ENCODE data around the gene C18orf63. TPM values are rescaled to one million over a fixed set of nuclear protein-coding genes. Genes with fewer than 3 reads are reported as not detected.
"Not testable (repeated sequence)": the region's sequence is repeated elsewhere in the genome, so short reads cannot be mapped to it uniquely, and the experiment has no call there.

C18orf63 gene
- total RNA-seq, 3 donors from 2014 or later, result not detected

DNA sequence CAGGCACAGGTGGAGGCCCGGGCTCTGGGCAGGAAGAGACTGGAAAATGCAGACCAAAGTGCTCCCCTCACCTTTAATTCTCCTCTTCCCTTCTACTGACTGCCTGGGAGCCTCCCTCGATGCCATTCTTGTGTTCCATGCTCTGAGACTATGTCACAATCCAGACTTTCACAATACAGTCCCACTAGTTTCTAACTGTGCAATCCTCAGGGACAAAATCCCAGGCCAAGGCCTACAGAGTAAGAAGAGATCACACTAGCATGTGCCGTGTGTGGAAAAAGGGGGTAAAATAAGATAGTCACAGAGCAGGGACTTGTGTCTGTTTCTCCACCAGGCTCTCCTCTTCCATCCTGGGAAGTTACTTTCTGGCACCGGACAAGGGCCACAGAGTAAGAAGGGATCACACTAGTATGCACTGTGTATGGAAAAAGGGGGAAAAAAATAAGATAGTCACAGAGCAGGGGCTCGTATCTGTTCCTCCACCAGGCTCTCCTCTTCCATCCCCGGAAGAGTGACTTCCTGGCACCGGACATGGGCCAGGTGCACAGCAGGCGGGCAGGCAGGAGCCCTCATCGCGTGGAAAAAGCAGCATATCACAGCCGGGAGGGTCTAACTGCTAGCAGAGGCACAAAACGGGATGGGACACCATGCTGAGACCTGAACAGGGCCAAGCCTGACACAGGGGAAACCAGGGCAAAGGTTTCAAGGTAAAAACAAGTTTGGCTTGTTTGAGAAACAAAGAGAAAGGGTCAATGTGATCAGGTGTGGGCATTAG lies 33.5 kb upstream of the C18orf63 start:
- peaks cover 5% of the 10 kb centered on the region for H3K36me3 Mint-ChIP-seq (ENCODE audit: insufficient read depth)
- DNase-seq, result no peak
- H3K4me1 Mint-ChIP-seq (ENCODE audit: low read depth), result peaks cover 17% of the 10 kb centered on the region
- no peaks in the 10 kb centered on the region for H3K27me3 Mint-ChIP-seq (ENCODE audit: low read depth)
- no peak for ATAC-seq
- no peaks in the 10 kb centered on the region for H3K9me3 Mint-ChIP-seq
- H3K4me3 Mint-ChIP-seq, result no peak overlapping the region

- Mint-ChIP-seq H3K27me3 (ENCODE audit: low read depth) (no peaks in the 10 kb centered on the region), H3K36me3 (ENCODE audit: insufficient read depth) (peaks cover 1% of the 10 kb centered on the region), H3K4me1 (ENCODE audit: low read depth) (peaks cover 20% of the 10 kb centered on the region), H3K4me3 (no peak overlapping the region), H3K9me3 (no peaks in the 10 kb centered on the region)
- DNase-seq (peak; percentile 15), ATAC-seq (peak; percentile 46 to 77)
Observed at GRCh38 chr18:74282755-74283554, 32.7 kb upstream of the C18orf63 start.

GRCh38 chr18:74283646-74284045 lies 32.0 kb upstream of the C18orf63 start:
- Mint-ChIP-seq H3K27me3 (ENCODE audit: low read depth) (no peaks in the 10 kb centered on the region), H3K4me1 (ENCODE audit: low read depth) (peaks cover 23% of the 10 kb centered on the region), H3K9me3 (no peaks in the 10 kb centered on the region), H3K4me3 (no peak overlapping the region), H3K36me3 (ENCODE audit: insufficient read depth) (no peaks in the 10 kb centered on the region)
- ATAC-seq (no peak), DNase-seq (no peak)

DNA sequence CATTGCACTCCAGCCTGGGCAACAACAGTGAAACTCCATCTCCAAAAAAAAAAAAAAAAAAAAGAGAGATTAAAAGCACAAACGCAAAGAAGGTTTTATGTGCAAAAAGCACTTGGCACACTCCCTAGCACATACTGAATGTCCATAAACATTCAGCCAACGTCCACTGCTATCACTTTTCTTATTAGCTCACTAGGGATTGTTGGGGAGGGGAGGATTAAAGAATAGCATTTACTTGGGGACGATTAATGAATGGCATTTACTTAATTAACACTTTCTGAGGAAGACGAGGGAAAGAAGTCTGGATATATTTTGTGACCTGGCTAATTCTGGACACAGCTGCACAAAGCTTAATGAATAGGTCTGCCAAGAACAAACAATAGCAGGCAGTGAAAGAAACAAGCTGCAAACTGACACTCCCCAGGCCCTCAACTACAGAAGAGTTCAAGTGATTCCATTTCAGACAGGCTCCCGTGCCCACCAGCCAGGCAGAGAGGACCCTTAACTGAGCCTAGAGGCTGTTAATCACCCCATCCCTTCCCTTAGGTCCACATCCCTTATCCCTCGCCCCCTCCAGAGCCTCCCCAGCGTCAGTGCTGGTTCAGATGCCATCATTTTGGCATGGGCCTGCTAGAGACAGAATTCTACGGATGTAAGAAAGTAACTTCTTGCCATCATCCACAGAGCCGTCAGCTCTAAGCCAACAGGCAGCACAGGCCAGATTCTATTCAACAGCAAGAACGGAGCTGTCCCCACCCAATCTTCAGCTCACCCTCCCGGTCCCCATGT lies 31.3 kb upstream of the C18orf63 start:
- Mint-ChIP-seq H3K4me3 (no peak overlapping the region), H3K9me3 (no peaks in the 10 kb centered on the region), H3K4me1 (ENCODE audit: low read depth) (peaks cover 23% of the 10 kb centered on the region), H3K27me3 (ENCODE audit: low read depth) (no peaks in the 10 kb centered on the region), H3K36me3 (ENCODE audit: insufficient read depth) (no peaks in the 10 kb centered on the region)
- DNase-seq, result no peak
- no peak for ATAC-seq

GRCh38 chr18:74284980-74285355 lies 30.7 kb upstream of the C18orf63 start:
- H3K36me3 Mint-ChIP-seq (ENCODE audit: insufficient read depth), result no peaks in the 10 kb centered on the region
- DNase-seq, result no peak
- no peaks in the 10 kb centered on the region for H3K27me3 Mint-ChIP-seq (ENCODE audit: low read depth)
- peaks cover 23% of the 10 kb centered on the region for H3K4me1 Mint-ChIP-seq (ENCODE audit: low read depth)
- H3K9me3 Mint-ChIP-seq, result no peaks in the 10 kb centered on the region
- no peak for ATAC-seq
- H3K4me3 Mint-ChIP-seq, result no peak overlapping the region

DNA sequence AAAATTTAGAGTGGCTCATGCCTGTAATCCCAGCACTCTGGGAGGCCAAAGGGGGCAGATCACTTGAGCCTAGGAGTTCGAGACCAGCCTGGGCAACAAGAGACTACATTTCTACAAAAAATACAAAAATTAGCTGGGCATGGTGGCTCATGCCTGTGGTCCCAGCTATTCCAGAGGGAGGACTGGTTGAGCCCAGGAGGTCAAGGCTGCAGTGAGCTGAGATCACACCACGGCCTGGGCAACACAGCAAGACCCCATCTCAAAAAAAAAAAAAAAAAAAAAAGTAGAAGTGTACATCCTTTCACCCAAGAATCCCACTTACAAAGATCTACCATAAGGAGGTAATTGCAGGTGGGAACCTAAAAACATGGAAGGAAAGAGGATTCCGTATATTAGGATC lies 30.1 kb upstream of the C18orf63 start:
- not testable (repeated sequence) for ATAC-seq; H3K36me3 Mint-ChIP-seq (ENCODE audit: insufficient read depth); H3K27me3 Mint-ChIP-seq (ENCODE audit: low read depth); H3K9me3 Mint-ChIP-seq; H3K4me3 Mint-ChIP-seq; DNase-seq
- H3K4me1 Mint-ChIP-seq (ENCODE audit: low read depth), result peaks cover 25% of the 10 kb centered on the region

- Mint-ChIP-seq H3K4me3 (no peak overlapping the region), H3K4me1 (ENCODE audit: low read depth) (peaks cover 26% of the 10 kb centered on the region), H3K27me3 (ENCODE audit: low read depth) (no peaks in the 10 kb centered on the region), H3K9me3 (no peaks in the 10 kb centered on the region), H3K36me3 (ENCODE audit: insufficient read depth) (no peaks in the 10 kb centered on the region)
- DNase-seq (no peak), ATAC-seq (no peak)
Observed at GRCh38 chr18:74286106-74286855, 29.4 kb upstream of the C18orf63 start.

- H3K4me1 Mint-ChIP-seq (ENCODE audit: low read depth), result peaks cover 28% of the 10 kb centered on the region
- H3K4me3 Mint-ChIP-seq, result no peak overlapping the region
- H3K9me3 Mint-ChIP-seq, result no peaks in the 10 kb centered on the region
- H3K36me3 Mint-ChIP-seq (ENCODE audit: insufficient read depth), result no peaks in the 10 kb centered on the region
- no peak for ATAC-seq
- DNase-seq, result no peak
- H3K27me3 Mint-ChIP-seq (ENCODE audit: low read depth), result no peaks in the 10 kb centered on the region
Observed at GRCh38 chr18:74286856-74287255, 28.8 kb upstream of the C18orf63 start.

- H3K27me3 Mint-ChIP-seq (ENCODE audit: low read depth), result no peaks in the 10 kb centered on the region
- DNase-seq (no peak), ATAC-seq (no peak)
- no peaks in the 10 kb centered on the region for H3K9me3 Mint-ChIP-seq
- H3K4me1 Mint-ChIP-seq (ENCODE audit: low read depth), result peaks cover 23% of the 10 kb centered on the region
- H3K4me3 Mint-ChIP-seq, result no peak overlapping the region
- H3K36me3 Mint-ChIP-seq (ENCODE audit: insufficient read depth), result no peaks in the 10 kb centered on the region
Observed at GRCh38 chr18:74288041-74288440, 27.6 kb upstream of the C18orf63 start.

DNA sequence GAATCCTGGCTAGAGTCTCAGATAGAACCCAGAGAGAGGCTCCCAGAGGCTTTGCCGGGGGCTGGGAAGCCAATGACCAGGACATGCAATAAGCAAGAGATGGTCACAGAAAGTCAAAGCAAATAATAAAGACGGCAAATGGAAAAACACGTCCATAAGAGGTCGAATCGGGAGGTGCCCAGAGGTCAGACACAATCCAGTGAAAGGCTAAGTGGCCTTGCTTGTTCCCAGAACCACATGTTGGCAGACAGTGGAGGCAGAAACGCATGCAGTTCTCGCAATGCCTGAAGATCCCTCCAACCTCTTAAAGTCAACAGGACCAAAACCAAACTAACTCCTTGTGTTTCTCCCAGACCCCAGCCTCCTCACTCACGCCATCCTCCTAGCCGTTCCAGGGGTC lies 26.9 kb upstream of the C18orf63 start:
- no peak for ATAC-seq
- Mint-ChIP-seq H3K9me3 (no peaks in the 10 kb centered on the region), H3K4me3 (no peak overlapping the region), H3K27me3 (ENCODE audit: low read depth) (no peaks in the 10 kb centered on the region), H3K36me3 (ENCODE audit: insufficient read depth) (no peaks in the 10 kb centered on the region), H3K4me1 (ENCODE audit: low read depth) (peaks cover 18% of the 10 kb centered on the region)
- DNase-seq, result no peak

DNA sequence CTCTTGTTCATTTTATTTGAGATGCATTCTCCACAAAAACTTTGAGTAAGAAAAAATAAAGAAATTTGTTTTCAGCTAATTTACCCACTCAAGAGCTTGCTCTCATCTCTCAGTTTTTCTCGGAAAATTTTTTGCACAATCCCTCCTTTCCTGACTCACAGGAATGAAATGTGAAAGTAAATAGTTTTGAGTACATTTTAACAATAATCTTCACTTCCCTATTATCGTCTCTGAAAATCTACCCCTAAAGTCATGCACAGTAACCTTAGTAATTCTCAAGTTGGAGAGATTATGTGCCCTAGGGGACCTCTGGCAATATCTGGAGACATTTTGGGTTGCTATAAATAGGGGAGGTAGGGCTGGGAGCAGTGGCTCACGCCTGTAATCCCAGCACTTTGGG lies 26.5 kb upstream of the C18orf63 start:
- Mint-ChIP-seq H3K4me1 (ENCODE audit: low read depth) (peaks cover 18% of the 10 kb centered on the region), H3K36me3 (ENCODE audit: insufficient read depth) (no peaks in the 10 kb centered on the region), H3K27me3 (ENCODE audit: low read depth) (no peaks in the 10 kb centered on the region), H3K4me3 (no peak overlapping the region), H3K9me3 (no peaks in the 10 kb centered on the region)
- ATAC-seq, result no peak
- DNase-seq, result no peak

DNA sequence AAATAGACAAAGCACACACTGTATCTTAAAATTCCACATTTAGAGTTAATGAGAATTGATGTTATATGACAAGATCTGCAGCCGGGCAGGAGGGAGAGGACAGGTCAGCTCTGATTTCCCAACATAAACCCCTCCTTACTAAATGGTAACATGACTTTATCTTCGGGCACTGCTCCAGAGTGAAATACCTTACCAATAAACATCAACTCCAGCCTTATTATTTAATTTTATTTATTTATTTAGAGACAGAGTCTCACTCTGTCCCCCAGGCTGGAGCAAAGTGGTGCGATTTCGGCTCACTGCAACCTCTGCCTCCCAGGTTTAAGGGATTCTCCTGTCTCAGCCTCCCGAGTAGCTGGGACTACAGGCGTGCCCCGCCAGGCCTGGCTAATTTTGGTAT lies 25.6 kb upstream of the C18orf63 start:
- H3K27me3 Mint-ChIP-seq (ENCODE audit: low read depth), result no peaks in the 10 kb centered on the region
- no peaks in the 10 kb centered on the region for H3K9me3 Mint-ChIP-seq
- H3K4me3 Mint-ChIP-seq, result peak overlapping the region; percentile 95

GRCh38 chr18:74290794-74291471 lies 24.7 kb upstream of the C18orf63 start:
- ATAC-seq (no peak), DNase-seq (peak; percentile 12)
- H3K4me3 Mint-ChIP-seq, result peak overlapping the region; percentile 95
- H3K9me3 Mint-ChIP-seq, result no peaks in the 10 kb centered on the region
- no peaks in the 10 kb centered on the region for H3K36me3 Mint-ChIP-seq (ENCODE audit: insufficient read depth)
- H3K4me1 Mint-ChIP-seq (ENCODE audit: low read depth), result peaks cover 18% of the 10 kb centered on the region
- H3K27me3 Mint-ChIP-seq (ENCODE audit: low read depth), result no peaks in the 10 kb centered on the region

More for the DNA sequence above, 25.6 kb upstream of the C18orf63 start:
- peaks cover 18% of the 10 kb centered on the region for H3K4me1 Mint-ChIP-seq (ENCODE audit: low read depth)
- ATAC-seq (no peak), DNase-seq (no peak)
- H3K36me3 Mint-ChIP-seq (ENCODE audit: insufficient read depth), result no peaks in the 10 kb centered on the region
